Left lung (tissue), 10 donors: ENCODE results near the gene ALAS1. TPM values are rescaled to one million over a fixed set of nuclear protein-coding genes. Genes with fewer than 3 reads are reported as not detected.

Experiments
- ATAC-seq: fragments of 200-7000 bp; cut with Tn5 transposase; one replicate; pipeline ENCODE4 v1.9.1; 2020; ENCODE audit warnings: moderate library complexity
- DNase-seq, 4 donors: peaks; one replicate each; pipeline ENCODE4 v3.0.0-alpha.2; 2013 to 2020
- H3K27ac ChIP-seq, 2 donors: fragments of 200-600 bp; sonication (generic) in 1 of 2; one replicate each; pipeline versions ENCODE4 v1.5.0 to v1.8.0; 2020 to 2021
- H3K27me3 ChIP-seq, 2 donors: fragments of 200-600 bp; sonication (generic) in 1 of 2; one replicate each; pipeline versions ENCODE4 v1.5.0 to v1.8.0; 2020 to 2021
- H3K36me3 ChIP-seq, 2 donors: fragments of 200-600 bp; sonication (generic) in 1 of 2; one replicate each; pipeline versions ENCODE4 v1.5.0 to v1.8.0; 2020 to 2021
- H3K4me1 ChIP-seq, 2 donors: fragments of 200-600 bp; one replicate each; pipeline ENCODE4 v1.8.0; 2021
- H3K4me3 ChIP-seq, 2 donors: fragments of 200-600 bp; sonication (generic) in 1 of 2; one replicate each; pipeline versions ENCODE4 v1.5.0 to v1.8.0; 2020 to 2021; ENCODE audit warnings: mild to moderate bottlenecking in 1 of 2
- H3K9me3 ChIP-seq, 2 donors: fragments of 200-600 bp; sonication (generic) in 1 of 2; one replicate each; pipeline versions ENCODE4 v1.5.0 to v1.8.0; 2020 to 2021
- intact Hi-C, 2 donors: fragments of 100-400 bp; cut with DNase I; formaldehyde crosslinking; loops; one replicate each; pipeline versions ENCODE4 v1.11.2 to v1.14.2; 2022
- polyA plus RNA-seq, 6 donors: library from polyadenylated mRNA; unstranded; fragments of 120-200 nt; gene quantifications; one replicate each; pipeline ENCODE4 v1.2.1, GENCODE V29; 2013; ENCODE audit not compliant: insufficient read length in 6 of 6
- total RNA-seq, 2 donors: library from RNA; stranded (reverse); fragmentation: NEBNext Ultra II Directional; extraction: Animal tissue kit (Norgen Biotek cat#: 25700); gene quantifications; one replicate each; pipeline ENCODE4 v1.2.1, GENCODE V29; 2021
- TF ChIP-seq, protein P1 (sequence below), 2 donors: fragments of 200-600 bp; sonication (generic) in 1 of 2; IDR thresholded peaks; one replicate each; pipeline versions ENCODE4 v1.5.0 to v1.8.0; 2021; ENCODE audit warnings: antibody characterized with exemption in 2 of 2
- donor health status: DM: no; HTN: yes; CAD: no.
- donor health status: DM: no; HTN: no; CAD: no.

The ALAS1 gene
- total and polyA plus RNA-seq, 8 donors = 31.6 to 70.1 (median 44.2) TPM

DNA sequence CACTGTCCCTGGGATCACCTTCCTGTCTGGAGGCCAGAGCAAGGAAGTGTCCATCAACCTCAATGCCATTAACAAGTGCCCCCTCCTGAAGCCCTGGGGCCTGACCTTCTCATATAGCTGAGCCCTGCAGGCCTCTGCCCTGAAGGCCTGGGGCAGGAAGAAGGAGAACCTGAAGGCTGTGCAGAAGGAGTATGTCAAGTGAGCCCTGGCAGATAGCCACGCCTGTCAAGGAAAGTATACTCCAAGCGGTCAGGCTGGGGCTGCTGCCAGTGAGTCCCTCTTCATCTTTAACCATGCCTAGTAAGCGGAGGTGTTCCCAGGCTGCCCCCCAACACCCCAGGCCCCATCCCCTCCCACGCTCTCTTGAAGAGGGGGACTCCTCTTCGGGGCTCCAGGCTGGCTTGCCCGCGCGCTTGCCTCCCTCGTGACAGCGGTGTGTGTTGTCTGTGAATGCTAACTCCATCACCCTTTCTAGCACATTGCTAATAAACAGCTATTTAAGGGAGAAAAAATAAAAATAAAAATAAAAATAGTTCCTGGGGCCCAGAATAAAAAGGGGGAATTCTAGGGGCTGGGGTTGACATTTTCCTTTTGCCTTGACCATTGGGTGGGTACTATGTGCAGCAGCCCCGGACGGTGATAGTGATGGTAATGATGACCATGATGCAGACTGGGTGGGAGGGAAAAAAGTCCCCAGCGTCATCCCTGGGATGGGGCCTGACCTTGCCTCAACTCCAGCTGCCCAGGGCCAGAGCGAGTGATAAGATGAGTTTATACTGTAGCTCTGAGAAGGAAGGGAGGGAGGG lies 3.3 kb upstream of the ALAS1 start:
- H3K9me3 ChIP-seq = no peaks in the 10 kb centered on the region
- DNase-seq (peak; percentile 64 to 92 (median 80)), ATAC-seq (peak; percentile 17)
- TF ChIP-seq, protein P1, sequence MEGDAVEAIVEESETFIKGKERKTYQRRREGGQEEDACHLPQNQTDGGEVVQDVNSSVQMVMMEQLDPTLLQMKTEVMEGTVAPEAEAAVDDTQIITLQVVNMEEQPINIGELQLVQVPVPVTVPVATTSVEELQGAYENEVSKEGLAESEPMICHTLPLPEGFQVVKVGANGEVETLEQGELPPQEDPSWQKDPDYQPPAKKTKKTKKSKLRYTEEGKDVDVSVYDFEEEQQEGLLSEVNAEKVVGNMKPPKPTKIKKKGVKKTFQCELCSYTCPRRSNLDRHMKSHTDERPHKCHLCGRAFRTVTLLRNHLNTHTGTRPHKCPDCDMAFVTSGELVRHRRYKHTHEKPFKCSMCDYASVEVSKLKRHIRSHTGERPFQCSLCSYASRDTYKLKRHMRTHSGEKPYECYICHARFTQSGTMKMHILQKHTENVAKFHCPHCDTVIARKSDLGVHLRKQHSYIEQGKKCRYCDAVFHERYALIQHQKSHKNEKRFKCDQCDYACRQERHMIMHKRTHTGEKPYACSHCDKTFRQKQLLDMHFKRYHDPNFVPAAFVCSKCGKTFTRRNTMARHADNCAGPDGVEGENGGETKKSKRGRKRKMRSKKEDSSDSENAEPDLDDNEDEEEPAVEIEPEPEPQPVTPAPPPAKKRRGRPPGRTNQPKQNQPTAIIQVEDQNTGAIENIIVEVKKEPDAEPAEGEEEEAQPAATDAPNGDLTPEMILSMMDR (IDR thresholded peaks at IDR 0.05) = no peak
- intact Hi-C loops = no loop called here
- no peak overlapping the region for H3K27ac ChIP-seq
- no peak overlapping the region for H3K4me3 ChIP-seq
- H3K27me3 ChIP-seq = no peaks in the 10 kb centered on the region
- peaks cover 56 to 66% of the 10 kb centered on the region in 2 donors for H3K4me1 ChIP-seq
- peaks cover 0 to 6% of the 10 kb centered on the region in 2 donors for H3K36me3 ChIP-seq

DNA sequence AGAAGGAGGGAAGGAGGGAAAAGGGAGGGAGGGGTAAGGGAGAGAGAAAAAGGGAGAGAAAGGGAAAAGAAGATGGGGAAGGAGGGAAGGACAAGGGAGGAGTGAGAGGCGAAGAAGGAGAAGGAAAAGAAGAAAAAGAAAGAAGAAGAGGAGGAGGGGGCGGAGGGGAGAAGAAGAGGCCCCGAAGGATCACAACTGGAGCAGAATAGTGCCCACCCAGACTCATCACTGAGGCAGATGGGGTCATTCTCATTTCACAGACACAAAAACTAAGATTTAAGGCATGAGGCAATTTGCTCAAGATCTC lies 2.7 kb upstream of the ALAS1 start:
- H3K27me3 ChIP-seq = no peaks in the 10 kb centered on the region
- TF ChIP-seq, protein P1 (IDR thresholded peaks at IDR 0.05) = no peak
- no peak overlapping the region for H3K4me3 ChIP-seq
- ATAC-seq = no peak
- intact Hi-C loops = no loop called here
- DNase-seq = no peak
- peaks cover 57 to 66% of the 10 kb centered on the region in 2 donors for H3K4me1 ChIP-seq
- peak overlapping the region; percentile 86 to 87 for H3K27ac ChIP-seq
- H3K36me3 ChIP-seq = peaks cover 0 to 10% of the 10 kb centered on the region in 2 donors
- no peaks in the 10 kb centered on the region for H3K9me3 ChIP-seq

DNA sequence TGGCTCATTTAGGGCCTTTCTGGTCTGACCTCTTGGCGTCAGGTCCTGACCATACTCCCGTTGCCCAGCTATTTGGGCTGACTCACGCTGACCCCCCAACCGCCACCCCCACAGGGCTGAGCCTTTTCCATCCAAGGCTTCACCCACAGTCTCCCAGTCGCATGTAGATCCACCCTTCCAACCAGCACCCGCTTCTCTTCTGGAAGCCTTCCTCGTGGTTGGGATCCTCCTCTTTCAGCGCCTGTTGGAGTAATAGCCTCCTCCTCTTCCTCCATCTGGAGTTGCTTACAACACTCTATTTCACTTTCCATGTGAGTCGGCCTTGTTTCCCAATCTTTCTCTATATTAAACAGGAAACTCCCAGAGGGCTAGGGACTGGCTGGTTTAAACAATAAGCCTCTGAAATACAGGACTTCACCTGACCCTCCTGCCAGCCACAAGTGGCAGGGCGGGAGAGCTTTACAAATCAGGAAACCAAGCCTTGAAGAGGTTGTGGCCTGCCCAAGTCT lies 2.1 kb upstream of the ALAS1 start:
- intact Hi-C loops = no loop called here
- TF ChIP-seq, protein P1 (IDR thresholded peaks at IDR 0.05) = no peak
- H3K27ac ChIP-seq = peak overlapping the region; percentile 86 to 87
- no peak overlapping the region for H3K4me3 ChIP-seq
- no peaks in the 10 kb centered on the region for H3K9me3 ChIP-seq
- no peaks in the 10 kb centered on the region for H3K27me3 ChIP-seq
- H3K36me3 ChIP-seq = peaks cover 0 to 14% of the 10 kb centered on the region in 2 donors
- ATAC-seq = peak; percentile 37
- H3K4me1 ChIP-seq = peaks cover 57 to 66% of the 10 kb centered on the region in 2 donors
- peak in 3 of 4 donors; percentile 67 to 71 (median 68) for DNase-seq

DNA sequence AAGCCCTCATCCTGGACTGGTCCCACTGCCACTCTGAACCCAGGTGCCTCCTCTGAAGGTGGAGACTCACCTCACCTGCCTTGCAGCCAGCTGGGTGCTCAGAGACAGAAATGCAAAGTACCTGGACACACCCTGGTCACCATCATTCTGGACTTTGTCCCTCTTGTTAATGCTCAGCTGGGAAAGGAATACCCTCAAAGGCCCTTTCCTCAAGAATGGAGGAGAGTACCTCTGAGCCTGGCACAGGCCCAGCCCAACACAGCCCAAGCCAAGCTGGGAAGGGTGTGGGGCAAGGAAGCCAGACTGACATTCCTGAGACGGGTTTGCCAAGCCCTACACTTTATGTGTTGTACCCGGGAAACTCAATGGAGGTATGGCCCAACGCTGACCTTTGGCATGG lies 983 bp upstream of the ALAS1 start:
- Histone ChIP-seq H3K27me3 (no peaks in the 10 kb centered on the region), H3K27ac (peak overlapping the region; percentile 86 to 87), H3K9me3 (no peaks in the 10 kb centered on the region), H3K36me3 (peaks cover 0 to 14% of the 10 kb centered on the region in 2 donors), H3K4me3 (no peak overlapping the region), H3K4me1 (peaks cover 55 to 74% of the 10 kb centered on the region in 2 donors)
- TF ChIP-seq, protein P1 (IDR thresholded peaks at IDR 0.05) = no peak
- ATAC-seq (peak; percentile 43), DNase-seq (peak in 2 of 4 donors; percentile 70 to 85)
- intact Hi-C loops = no loop called here

DNA sequence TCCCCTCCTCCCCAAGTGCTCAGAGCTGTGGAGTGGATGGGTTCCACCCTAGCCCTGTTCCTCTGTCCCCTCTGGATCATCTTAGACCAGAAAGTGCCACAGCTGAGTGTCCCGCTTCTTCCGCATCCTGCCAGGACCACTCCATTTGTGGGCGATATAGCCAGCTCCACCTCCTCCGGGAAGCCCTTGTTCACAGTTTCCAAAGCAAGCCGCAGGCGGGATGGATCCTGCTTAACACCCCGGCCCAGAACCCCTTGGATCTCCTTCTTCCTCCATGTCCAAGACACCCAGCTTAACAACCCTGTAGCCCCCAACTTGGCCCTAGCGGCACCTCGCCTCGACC lies 490 bp upstream of the ALAS1 start:
- peaks cover 0 to 17% of the 10 kb centered on the region in 2 donors for H3K36me3 ChIP-seq
- peak overlapping the region; percentile 86 to 87 for H3K27ac ChIP-seq
- H3K4me3 ChIP-seq = peak overlapping the region; percentile 66 to 97
- no peaks in the 10 kb centered on the region for H3K27me3 ChIP-seq
- intact Hi-C loops = no loop called here
- DNase-seq (no peak), ATAC-seq (no peak)
- TF ChIP-seq, protein P1 (IDR thresholded peaks at IDR 0.05) = no peak
- H3K4me1 ChIP-seq = peaks cover 59 to 79% of the 10 kb centered on the region in 2 donors
- no peaks in the 10 kb centered on the region for H3K9me3 ChIP-seq
